Islet precursor cell (in vitro differentiated cells): Measurements from ENCODE around the gene RELCH.

Source experiments
- DNase-seq: peaks from one replicate; pipeline ENCODE4 v3.0.0-alpha.2; 2018

Gene RELCH

GRCh38 chr18:62196980-62197379, 9.9 kb downstream of the RELCH start:
- no peak for DNase-seq

DNA sequence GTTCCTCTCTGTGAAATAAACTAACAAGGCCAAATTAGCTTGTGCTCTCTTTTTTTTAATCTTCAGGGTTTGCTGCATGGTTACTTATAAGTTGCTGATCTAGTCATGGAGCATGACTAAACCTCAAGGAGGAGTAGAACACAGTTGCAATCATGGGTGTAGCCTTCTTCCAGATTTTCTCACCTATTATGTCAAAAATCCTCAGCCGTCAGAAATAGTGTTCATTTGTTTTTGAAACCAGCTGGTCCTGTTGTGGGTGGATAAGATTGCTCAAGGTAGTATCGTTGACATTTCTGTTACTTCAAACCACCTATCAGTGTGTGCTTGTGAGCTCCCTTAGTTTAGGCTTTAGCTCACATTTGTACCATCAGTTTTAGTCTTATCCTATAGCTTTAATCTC, 11.2 kb downstream of the RELCH start:
- no peak for DNase-seq

GRCh38 chr18:62199629-62200028, 12.6 kb downstream of the RELCH start:
- no peak for DNase-seq

- DNase-seq = no peak
Measured at GRCh38 chr18:62200121-62200914, 13.3 kb downstream of the RELCH start.

- no peak for DNase-seq
Measured at GRCh38 chr18:62201870-62202269, 14.8 kb downstream of the RELCH start.

DNA sequence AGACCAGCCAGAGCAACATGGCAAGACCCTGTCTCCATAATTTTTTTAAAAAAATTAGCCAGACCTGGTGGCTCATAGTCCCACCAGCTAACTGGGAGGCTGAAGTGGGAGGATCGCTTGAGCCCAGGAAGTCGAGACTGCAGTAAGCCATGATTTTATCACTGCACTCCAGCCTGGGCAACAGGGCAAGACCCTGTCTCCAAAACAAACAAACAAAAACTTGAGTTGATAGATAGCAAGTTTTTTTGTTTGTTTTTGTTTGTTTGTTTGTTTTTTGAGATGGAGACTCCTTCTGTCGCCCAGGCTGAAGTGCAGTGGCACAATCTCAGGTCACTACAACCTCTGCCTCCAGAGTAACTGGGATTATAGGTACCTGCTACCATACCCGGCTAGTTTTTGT, 18.8 kb downstream of the RELCH start:
- no peak for DNase-seq

- no peak for DNase-seq
Measured at GRCh38 chr18:62206593-62206992, 19.5 kb downstream of the RELCH start.

DNA sequence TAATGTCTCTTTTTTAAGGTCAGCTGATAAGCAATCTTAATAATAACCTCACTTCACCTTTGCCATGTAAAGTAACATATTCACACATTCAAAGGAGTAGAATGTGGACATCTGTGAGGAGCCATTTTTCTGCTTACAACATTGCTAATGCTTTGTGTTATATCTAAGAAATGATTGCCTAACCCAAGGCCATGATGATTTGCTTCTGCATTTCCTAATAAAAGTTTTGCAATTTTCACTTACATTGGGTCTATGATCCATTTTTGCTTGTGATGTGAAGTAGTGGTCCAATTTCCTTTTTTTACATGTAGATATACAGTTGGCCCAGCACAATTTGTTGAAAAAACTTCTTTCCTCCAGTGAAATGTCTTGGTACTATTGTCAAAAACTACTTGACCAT, 22.0 kb downstream of the RELCH start:
- no peak for DNase-seq

DNA sequence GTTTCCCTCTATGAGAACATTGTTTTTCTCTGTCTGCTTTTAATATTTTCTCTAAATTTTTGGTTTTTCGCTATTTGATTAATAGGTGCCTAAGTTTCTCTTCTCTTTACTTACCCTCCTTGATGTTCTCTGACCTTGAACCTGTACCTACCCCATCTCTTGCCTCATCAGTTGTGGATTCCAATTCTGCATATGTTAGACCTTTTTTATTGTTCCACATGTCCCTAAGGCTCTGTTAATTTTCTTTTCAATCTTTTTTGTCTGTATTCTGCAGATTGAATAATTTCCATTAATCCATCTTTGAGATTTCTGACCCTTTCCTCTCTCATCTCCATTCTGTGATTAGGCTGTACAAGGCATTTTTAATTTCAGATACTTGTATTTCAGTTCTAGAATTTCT, 23.1 kb downstream of the RELCH start:
- no peak for DNase-seq

- no peak for DNase-seq
Measured at GRCh38 chr18:62211325-62211828, 24.3 kb downstream of the RELCH start.

DNA sequence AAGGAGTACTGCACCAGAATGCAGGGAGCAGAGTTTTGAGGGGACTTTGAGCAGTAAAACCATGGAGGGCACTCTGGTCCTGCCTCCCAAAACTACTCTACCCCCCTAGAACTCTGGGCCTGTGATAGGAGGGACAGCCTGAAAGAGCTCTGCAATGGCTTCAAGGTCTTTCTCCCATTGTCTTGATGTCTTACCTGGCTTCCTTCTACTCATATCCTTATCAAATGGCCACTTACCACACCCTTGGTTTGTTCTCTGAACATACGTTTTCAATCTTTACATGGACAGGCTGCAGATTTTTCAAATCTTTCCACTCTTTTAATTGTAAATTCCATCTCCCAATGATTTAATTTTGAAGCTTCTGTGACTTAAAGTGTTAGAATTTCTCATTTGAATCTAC, 27.7 kb downstream of the RELCH start:
- DNase-seq = no peak

GRCh38 chr18:62224229-62224628, 37.2 kb downstream of the RELCH start:
- DNase-seq = no peak

DNA sequence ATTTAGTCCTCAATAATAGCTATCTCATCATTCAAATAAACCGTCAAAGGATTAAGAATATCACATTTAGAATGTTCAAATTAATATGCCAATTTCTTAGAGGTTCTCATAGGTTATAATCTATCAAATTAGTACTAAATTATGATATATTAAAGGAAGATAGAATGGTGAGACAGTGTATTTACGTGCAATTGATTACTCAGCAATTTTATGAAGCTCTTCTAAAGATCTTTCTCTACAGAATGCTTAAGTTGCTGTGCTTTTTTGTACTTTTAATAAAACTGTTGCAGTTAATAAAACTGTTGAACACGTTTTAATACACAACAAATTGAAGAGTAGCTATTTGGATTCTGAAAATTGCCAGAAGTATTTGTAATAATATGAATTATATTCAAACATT, 39.0 kb downstream of the RELCH start:
- DNase-seq = no peak

DNA sequence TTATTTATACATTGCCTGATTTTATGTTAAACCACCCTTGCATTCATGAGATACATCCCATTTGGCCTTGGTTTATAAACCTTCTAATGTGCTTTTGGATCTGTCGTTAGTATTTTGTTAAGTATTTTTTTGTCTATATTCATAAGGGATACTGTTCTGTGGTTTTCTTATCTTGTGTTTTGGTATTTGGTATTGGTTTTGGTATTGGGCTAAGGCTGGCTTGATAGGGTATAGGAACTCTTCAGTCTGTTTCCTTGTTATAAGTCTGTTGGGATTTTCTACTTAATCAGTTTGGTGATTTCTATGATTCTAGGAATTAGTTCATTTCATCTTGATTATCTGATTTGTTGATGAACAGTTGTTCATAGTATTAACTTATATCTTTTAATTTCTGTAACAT, 49.2 kb downstream of the RELCH start:
- DNase-seq = no peak

- no peak for DNase-seq
Measured at GRCh38 chr18:62239475-62239874, 52.4 kb downstream of the RELCH start.

GRCh38 chr18:62242955-62243354, 55.9 kb downstream of the RELCH start:
- no peak for DNase-seq

GRCh38 chr18:62245177-62245576, 58.1 kb downstream of the RELCH start:
- no peak for DNase-seq

GRCh38 chr18:62245699-62246098, 58.6 kb downstream of the RELCH start:
- no peak for DNase-seq

- DNase-seq = no peak
Measured at GRCh38 chr18:62248313-62248712, 61.3 kb downstream of the RELCH start.

- DNase-seq = peak; percentile 72
Measured at GRCh38 chr18:62249478-62250097, 62.5 kb downstream of the RELCH start.

- DNase-seq = no peak
Measured at GRCh38 chr18:62250475-62250874, 63.4 kb downstream of the RELCH start.

- DNase-seq = no peak
Measured at GRCh38 chr18:62258093-62258492, 71.0 kb downstream of the RELCH start.

DNA sequence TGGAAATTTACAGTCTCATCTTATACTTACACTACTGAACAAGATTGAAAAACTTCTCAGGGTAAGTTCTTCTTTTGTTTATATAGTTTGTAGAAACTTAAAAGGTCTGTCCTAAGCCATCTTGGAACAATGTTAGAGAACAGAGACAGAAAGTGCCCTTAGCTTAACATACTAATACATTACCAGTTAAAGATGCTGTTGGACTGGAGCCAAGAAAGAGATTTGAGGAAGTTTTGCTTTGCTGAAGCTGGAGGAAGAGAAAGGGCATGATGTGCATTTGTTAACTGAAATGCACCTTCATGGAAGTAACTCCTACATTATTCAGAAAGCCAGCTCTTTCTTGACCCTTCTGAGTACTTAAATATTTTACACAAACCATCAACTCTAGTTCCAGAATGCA, 71.6 kb downstream of the RELCH start:
- DNase-seq = no peak

DNA sequence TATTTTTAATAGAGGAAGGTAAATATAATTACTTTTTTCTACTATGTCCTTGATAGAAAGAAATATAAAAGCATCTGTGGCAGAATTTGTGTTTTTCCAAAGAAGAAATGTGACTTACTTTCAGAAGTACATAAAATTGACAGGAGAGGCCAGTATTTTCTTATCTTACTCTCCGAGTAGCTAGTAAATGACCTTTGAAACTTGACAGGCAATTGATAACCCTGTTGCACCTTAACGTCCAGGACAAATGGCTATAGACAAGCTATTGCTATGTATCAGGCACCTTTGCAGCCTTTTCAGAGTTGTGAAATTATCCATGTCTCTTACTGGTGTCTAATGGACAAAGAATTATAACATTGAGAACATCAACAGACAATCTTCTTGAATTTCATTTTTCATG, 75.0 kb downstream of the RELCH start:
- DNase-seq = no peak

DNA sequence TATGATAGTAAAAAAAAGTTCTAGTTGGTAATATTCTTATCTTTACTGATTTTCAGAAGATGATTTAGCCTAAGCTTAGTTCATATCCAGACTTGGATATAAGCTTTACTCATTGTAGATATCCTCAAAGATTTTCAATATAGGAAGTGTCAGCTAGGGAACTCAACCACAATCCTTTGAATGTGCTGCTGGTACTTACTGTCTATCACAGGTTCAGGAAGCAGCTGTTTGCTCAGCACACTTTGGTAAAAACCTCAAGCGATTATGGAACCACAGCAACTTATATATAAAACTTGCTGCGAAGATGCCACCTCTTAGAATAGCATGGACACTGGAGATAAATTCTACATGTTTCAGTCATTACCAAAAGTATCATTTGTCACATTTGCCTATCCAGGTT, 77.9 kb downstream of the RELCH start:
- no peak for DNase-seq
